NCI-H146 treated with DMSO at 0.1 percent for 48 hours (cell line): ENCODE data around the gene MFAP4.

ENCODE experiments used
- DNase-seq: peaks from one replicate; lab custom pipeline; 2025; ENCODE audit not compliant: unreplicated experiment; lab: John Stamatoyannopoulos, UW

The MFAP4 gene

GRCh38 chr17:19410875-19411620 lies 24.1 kb upstream of the MFAP4 start, which contains the start of gene RNF112:
Gene RNF112 (plus strand): TSS chr17:19411232. CDS start chr17:19411409, 177 bp downstream.
- peak; percentile 26 for DNase-seq

- DNase-seq, result no peak
Observed at GRCh38 chr17:19410091-19410490, 23.1 kb upstream of the MFAP4 start.

- no peak for DNase-seq
Observed at GRCh38 chr17:19409509-19409908, 22.5 kb upstream of the MFAP4 start.

GRCh38 chr17:19409066-19409465 lies 22.1 kb upstream of the MFAP4 start:
- DNase-seq, result no peak

GRCh38 chr17:19408346-19408710 lies 21.3 kb upstream of the MFAP4 start:
- DNase-seq, result no peak

- no peak for DNase-seq
Observed at GRCh38 chr17:19407601-19408345, 20.8 kb upstream of the MFAP4 start.

- DNase-seq, result no peak
Observed at GRCh38 chr17:19405114-19405513, 18.1 kb upstream of the MFAP4 start.

- no peak for DNase-seq
Observed at GRCh38 chr17:19404264-19404663, 17.3 kb upstream of the MFAP4 start.

GRCh38 chr17:19403021-19403420 lies 16.0 kb upstream of the MFAP4 start:
- no peak for DNase-seq

GRCh38 chr17:19402171-19402570 lies 15.2 kb upstream of the MFAP4 start:
- DNase-seq, result no peak

GRCh38 chr17:19401321-19402010 lies 14.5 kb upstream of the MFAP4 start:
- no peak for DNase-seq

- no peak for DNase-seq
Observed at GRCh38 chr17:19399750-19400450, 12.9 kb upstream of the MFAP4 start.

- DNase-seq, result peak; percentile 17
Observed at GRCh38 chr17:19398301-19399181, 11.6 kb upstream of the MFAP4 start.

- no peak for DNase-seq
Observed at GRCh38 chr17:19397556-19398041, 10.6 kb upstream of the MFAP4 start.

GRCh38 chr17:19392303-19392702 lies 5.3 kb upstream of the MFAP4 start:
- DNase-seq, result no peak

GRCh38 chr17:19391432-19391831 lies 4.4 kb upstream of the MFAP4 start:
- DNase-seq, result no peak

- DNase-seq, result no peak
Observed at GRCh38 chr17:19390951-19391350, 4.0 kb upstream of the MFAP4 start.

- no peak for DNase-seq
Observed at GRCh38 chr17:19388791-19389785, 2.1 kb upstream of the MFAP4 start.
